ENCODE measurements around the gene STMN3. TPM values are rescaled to one million over a fixed set of nuclear protein-coding genes. Genes with fewer than 3 reads are reported as not detected.
A peak's percentile ranks its signal among the peaks of the same experiment; 100 is the strongest.

Gene STMN3
- total RNA-seq (2021; ENCODE audit: unreplicated experiment): 138 TPM
- 76.1 and 97.1 TPM in 2 replicates for polyA plus RNA-seq (2012)
- Bru-seq, nascent RNA: percentile 59 among the genes with signal in this experiment
- percentile 83 among the genes with signal in this experiment for BruChase-seq, experiment 1, labeled RNA remaining after a 6-hour chase
- BruChase-seq, experiment 2, labeled RNA remaining after a 2-hour chase: percentile 79 among the genes with signal in this experiment
- long read RNA-seq, transcript STMN3-201 (5 exons, 2,255 nt): major isoform, 117 of 306 reads
- long read RNA-seq, partial matches to known transcripts: 15 of 306 reads
- long read RNA-seq, other reads (novel, unspliced or antisense): 174 of 306 reads

DNA sequence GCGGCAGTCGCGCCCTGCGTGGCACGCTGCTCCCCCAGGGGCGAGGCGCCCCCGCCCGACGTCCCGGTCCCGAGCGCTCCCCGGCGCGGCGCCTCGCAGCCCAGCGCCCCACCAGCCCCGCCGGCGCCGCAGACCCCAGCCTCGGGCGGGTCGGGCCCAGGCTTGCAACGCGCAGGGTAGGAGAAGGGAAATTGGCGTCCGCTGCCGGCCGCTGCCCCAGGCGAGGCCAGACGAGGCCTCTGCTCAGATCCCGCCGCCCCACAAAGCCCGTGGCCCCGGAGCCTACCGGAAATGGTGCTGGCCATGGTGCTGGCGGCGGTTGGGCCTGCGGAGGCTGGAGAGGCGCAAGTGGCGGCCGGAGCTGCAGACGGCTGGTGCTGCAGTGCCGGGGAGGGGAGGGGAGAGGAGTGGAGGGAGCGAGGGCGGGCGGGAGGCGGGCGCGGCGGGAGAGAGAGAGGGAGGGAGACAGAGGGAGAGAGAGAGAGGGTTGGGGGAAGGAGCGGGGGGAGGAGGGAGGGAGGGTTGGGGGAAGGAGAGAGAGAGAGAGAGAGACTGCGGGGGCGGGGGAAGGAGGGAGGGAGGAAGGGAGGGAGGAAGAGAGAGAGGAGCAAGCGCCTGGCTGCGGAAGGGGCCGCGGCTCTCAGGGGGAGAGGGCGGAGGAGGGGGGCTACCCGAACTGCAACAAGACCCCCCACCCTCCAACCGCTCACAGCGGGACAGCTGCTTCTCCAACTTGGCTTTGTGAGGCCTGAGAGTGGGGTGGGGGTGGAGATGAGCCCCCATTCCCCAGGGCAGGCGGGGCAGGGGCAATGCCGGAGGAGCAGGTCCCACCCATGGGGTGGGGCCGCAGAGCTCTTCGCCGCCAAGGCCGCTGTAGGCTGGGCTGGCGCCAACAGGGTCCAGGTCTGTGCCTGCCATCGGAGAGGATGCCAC, at the start of gene STMN3:
TSS of gene STMN3 (minus strand) at position 384 of the 933 bp plus-strand sequence. CDS start at position 305, 79 bp downstream.
- POLR2A ChIA-PET: interaction anchor here (0.6 to 1.2 kb wide), 4 partner anchors 11 to 212 kb away, joined by 3 to 8 read pairs (median 6); partner anchors contain the start of gene TPD52L2
- RAD21 ChIA-PET (ENCODE audit: low non-redundant PET in 1 of 2, low total read pairs in 2 of 2, uncharacterized antibody in 2 of 2, unreplicated experiment in 2 of 2): no interaction called here
- Histone ChIP-seq H3K27me3 (ENCODE audit: insufficient read depth, low read length) (no peaks in the 10 kb centered on the region), H3K36me3 (ENCODE audit: control insufficient read depth in 1 of 2, insufficient read depth in 2 of 2, low read length in 2 of 2) (0 out of 4 replicates have a peak, but pooled peaks cover 0 to 3% of the 10 kb centered on the region in 2 experiments), H3K4me2 (ENCODE audit: low read length) (peak within 1 kb of the TSS; percentile 89), H3K9ac (ENCODE audit: low read length) (peak within 1 kb of the TSS; percentile 65), H2AFZ (ENCODE audit: low read depth, low read length, poor library complexity, severe bottlenecking) (no peak within 1 kb of the TSS), H4K20me1 (ENCODE audit: insufficient read depth) (no peaks in the 10 kb centered on the region), H3K27ac (ENCODE audit: low read depth, low read length) (peak within 1 kb of the TSS; percentile 99), H3K4me1 (ENCODE audit: control insufficient read depth in 1 of 2, insufficient read depth in 2 of 2, low read length in 2 of 2) (peaks cover 18 to 46% of the 10 kb centered on the region in 2 experiments), H3K9me2 (ENCODE audit: insufficient read depth) (no peaks in the 10 kb centered on the region), H3K79me2 (ENCODE audit: insufficient read depth, low read length) (peaks cover 35% of the 10 kb centered on the region), H3K9me3 (ENCODE audit: control insufficient read depth in 1 of 2, insufficient read depth in 1 of 2, low read depth in 1 of 2, low read length in 2 of 2) (no peaks in the 10 kb centered on the region), H3K4me3 (replicated peaks in 1 of 2; ENCODE audit: low read depth in 1 of 2, low read length in 2 of 2) (peak within 1 kb of the TSS; percentile 65 to 75)
- DNase-seq (ENCODE audit: low read depth, low spot score): peak; percentile 74
- ATAC-seq: peak; percentile 69
- BruUV-seq (replicated peaks): no TSS peak
- intact Hi-C loops (cut with micrococcal nuclease): loop anchor here (1.0 to 2.0 kb wide), 2 partner anchors 29 to 43 kb away; partner anchors contain the start of gene TNFRSF6B
- CTCF ChIA-PET: interaction anchor here (1.0 to 1.1 kb wide), 2 partner anchors 11 to 115 kb away, joined by 3 to 6 read pairs; no protein-coding TSS in a partner anchor
- TF ChIP-seq SP1 (IDR thresholded peaks at IDR 0.05; ENCODE audit: low read depth): no peak
- TF ChIP-seq EZH2phosphoT487 (IDR thresholded peaks at IDR 0.05; ENCODE audit: borderline replicate concordance): no peak
- TF ChIP-seq SRF (IDR thresholded peaks at IDR 0.05; ENCODE audit: low read depth): no peak
- TF ChIP-seq TCF7L2 (IDR thresholded peaks at IDR 0.05; ENCODE audit: borderline replicate concordance, extremely low read depth, insufficient read depth, insufficient read length): peak; percentile 90
- TF ChIP-seq JUND (IDR thresholded peaks at IDR 0.05): no peak
- peak; percentile 66; the same call in 1 of the 2 replicates for TF ChIP-seq ZFX (IDR thresholded peaks at IDR 0.05)
- TF ChIP-seq POLR2AphosphoS5 (IDR thresholded peaks at IDR 0.05; ENCODE audit: low read depth, low read length): peak; percentile 70
- TF ChIP-seq, protein P1, sequence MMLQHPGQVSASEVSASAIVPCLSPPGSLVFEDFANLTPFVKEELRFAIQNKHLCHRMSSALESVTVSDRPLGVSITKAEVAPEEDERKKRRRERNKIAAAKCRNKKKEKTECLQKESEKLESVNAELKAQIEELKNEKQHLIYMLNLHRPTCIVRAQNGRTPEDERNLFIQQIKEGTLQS (IDR thresholded peaks at IDR 0.05): no peak
- no peak for TF ChIP-seq ELF1 (IDR thresholded peaks at IDR 0.05; ENCODE audit: borderline replicate concordance, low read depth)
- no peak for TF ChIP-seq YY1 (IDR thresholded peaks at IDR 0.05; ENCODE audit: extremely low read depth, insufficient replicate concordance, low read depth, low read length)
- TF ChIP-seq CBX3 (IDR thresholded peaks at IDR 0.05; ENCODE audit: low read depth): no peak
- TF ChIP-seq, protein P2, sequence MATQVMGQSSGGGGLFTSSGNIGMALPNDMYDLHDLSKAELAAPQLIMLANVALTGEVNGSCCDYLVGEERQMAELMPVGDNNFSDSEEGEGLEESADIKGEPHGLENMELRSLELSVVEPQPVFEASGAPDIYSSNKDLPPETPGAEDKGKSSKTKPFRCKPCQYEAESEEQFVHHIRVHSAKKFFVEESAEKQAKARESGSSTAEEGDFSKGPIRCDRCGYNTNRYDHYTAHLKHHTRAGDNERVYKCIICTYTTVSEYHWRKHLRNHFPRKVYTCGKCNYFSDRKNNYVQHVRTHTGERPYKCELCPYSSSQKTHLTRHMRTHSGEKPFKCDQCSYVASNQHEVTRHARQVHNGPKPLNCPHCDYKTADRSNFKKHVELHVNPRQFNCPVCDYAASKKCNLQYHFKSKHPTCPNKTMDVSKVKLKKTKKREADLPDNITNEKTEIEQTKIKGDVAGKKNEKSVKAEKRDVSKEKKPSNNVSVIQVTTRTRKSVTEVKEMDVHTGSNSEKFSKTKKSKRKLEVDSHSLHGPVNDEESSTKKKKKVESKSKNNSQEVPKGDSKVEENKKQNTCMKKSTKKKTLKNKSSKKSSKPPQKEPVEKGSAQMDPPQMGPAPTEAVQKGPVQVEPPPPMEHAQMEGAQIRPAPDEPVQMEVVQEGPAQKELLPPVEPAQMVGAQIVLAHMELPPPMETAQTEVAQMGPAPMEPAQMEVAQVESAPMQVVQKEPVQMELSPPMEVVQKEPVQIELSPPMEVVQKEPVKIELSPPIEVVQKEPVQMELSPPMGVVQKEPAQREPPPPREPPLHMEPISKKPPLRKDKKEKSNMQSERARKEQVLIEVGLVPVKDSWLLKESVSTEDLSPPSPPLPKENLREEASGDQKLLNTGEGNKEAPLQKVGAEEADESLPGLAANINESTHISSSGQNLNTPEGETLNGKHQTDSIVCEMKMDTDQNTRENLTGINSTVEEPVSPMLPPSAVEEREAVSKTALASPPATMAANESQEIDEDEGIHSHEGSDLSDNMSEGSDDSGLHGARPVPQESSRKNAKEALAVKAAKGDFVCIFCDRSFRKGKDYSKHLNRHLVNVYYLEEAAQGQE (IDR thresholded peaks at IDR 0.05; ENCODE audit: low read depth): no peak
- TF ChIP-seq ZNF274 (IDR thresholded peaks at IDR 0.05; ENCODE audit: low read depth, low read length): no peak
- TF ChIP-seq, protein P3, sequence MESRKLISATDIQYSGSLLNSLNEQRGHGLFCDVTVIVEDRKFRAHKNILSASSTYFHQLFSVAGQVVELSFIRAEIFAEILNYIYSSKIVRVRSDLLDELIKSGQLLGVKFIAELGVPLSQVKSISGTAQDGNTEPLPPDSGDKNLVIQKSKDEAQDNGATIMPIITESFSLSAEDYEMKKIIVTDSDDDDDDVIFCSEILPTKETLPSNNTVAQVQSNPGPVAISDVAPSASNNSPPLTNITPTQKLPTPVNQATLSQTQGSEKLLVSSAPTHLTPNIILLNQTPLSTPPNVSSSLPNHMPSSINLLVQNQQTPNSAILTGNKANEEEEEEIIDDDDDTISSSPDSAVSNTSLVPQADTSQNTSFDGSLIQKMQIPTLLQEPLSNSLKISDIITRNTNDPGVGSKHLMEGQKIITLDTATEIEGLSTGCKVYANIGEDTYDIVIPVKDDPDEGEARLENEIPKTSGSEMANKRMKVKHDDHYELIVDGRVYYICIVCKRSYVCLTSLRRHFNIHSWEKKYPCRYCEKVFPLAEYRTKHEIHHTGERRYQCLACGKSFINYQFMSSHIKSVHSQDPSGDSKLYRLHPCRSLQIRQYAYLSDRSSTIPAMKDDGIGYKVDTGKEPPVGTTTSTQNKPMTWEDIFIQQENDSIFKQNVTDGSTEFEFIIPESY (IDR thresholded peaks at IDR 0.05; ENCODE audit: extremely low read depth, insufficient replicate concordance, low read length): no peak
- TF ChIP-seq FOSL1 (IDR thresholded peaks at IDR 0.05; ENCODE audit: low read depth): no peak
- no peak for TF ChIP-seq POLR2A (IDR thresholded peaks at IDR 0.05; ENCODE audit: borderline replicate concordance, extremely low read depth, insufficient read depth, insufficient read length)
